ENCODE measurements around the gene KCNQ5. TPM values are rescaled to one million over a fixed set of nuclear protein-coding genes. Genes with fewer than 3 reads are reported as not detected.

The KCNQ5 gene
- total and polyA plus RNA-seq, 2 of the 8 experiments (the other 6 are each of a cell fraction or from before 2014, with no cell fraction given): 0.83 to 1.2 TPM

GRCh38 chr6:72938104-72938503 lies 316.2 kb downstream of the KCNQ5 start:
- no peak overlapping the region for H3K56ac ChIP-seq (replicated peaks; ENCODE audit: insufficient read length, low read depth, low read length)
- no peaks in the 10 kb centered on the region for H3K27me3 ChIP-seq (replicated peaks in 1 of 4; ENCODE audit: control insufficient read depth in 3 of 4, extremely low read depth in 1 of 4, insufficient read depth in 3 of 4, low read length in 3 of 4)
- H4K5ac ChIP-seq (ENCODE audit: insufficient read length, low read depth, low read length): no peak overlapping the region
- no peak overlapping the region for H2BK5ac ChIP-seq (ENCODE audit: low read depth, low read length)
- H4K8ac ChIP-seq (ENCODE audit: extremely low read depth, insufficient read depth, low read length): no peak overlapping the region
- H4K20me1 ChIP-seq (replicated peaks in 1 of 2; ENCODE audit: control insufficient read depth in 1 of 2, insufficient read depth in 2 of 2, low read length in 2 of 2): no peaks in the 10 kb centered on the region
- no peak overlapping the region for H3K14ac ChIP-seq (ENCODE audit: insufficient read length)
- no peak overlapping the region for H3K9ac ChIP-seq (replicated peaks in 1 of 4; ENCODE audit: extremely low read depth in 1 of 4, low read depth in 3 of 4, low read length in 3 of 4)
- peaks cover 2% of the 10 kb centered on the region; the same call in 1 of the 2 replicates for H3K23me2 ChIP-seq (ENCODE audit: low read depth, low read length)
- H3K18ac ChIP-seq (ENCODE audit: extremely low read depth, low read length): no peak overlapping the region
- no peak for FAIRE-seq
- no peak overlapping the region for H4K91ac ChIP-seq (replicated peaks; ENCODE audit: insufficient read length, low read length)
- H3K4me2 ChIP-seq (ENCODE audit: insufficient read depth in 1 of 2, low read depth in 2 of 2, low read length in 2 of 2): no peak overlapping the region
- WGBS, 2 experiments (ENCODE audit: extremely low coverage in 1 of 2, insufficient coverage in 1 of 2, insufficient read length in 1 of 2, insufficient replicate concordance in 2 of 2, low coverage in 1 of 2, low lambda C conversion rate in 2 of 2, missing lambda C conversion rate in 1 of 2): 93% methylated on average over 3 of the region's 3 CpGs; no CpG with 5 or more reads in 1 of the 2 experiments
- H3K4ac ChIP-seq (replicated peaks; ENCODE audit: insufficient read length, low read depth, low read length): no peak overlapping the region
- H2BK20ac ChIP-seq (ENCODE audit: low read length): no peak overlapping the region
- H3K9me3 ChIP-seq (ENCODE audit: insufficient read depth in 2 of 2, low read depth in 1 of 2, low read length in 1 of 2): no peaks in the 10 kb centered on the region
- ChIA-PET POLR2A (ENCODE audit: partially characterized antibody) (interaction anchor here (0.6 kb wide), 1 partner anchor 17 kb away, joined by 3 read pairs; no protein-coding TSS in a partner anchor), CTCF (ENCODE audit: partially characterized antibody) (no interaction called here)
- no peak overlapping the region for H3K23ac ChIP-seq (ENCODE audit: insufficient read length)
- no peaks in the 10 kb centered on the region for H3K79me2 ChIP-seq (ENCODE audit: control insufficient read depth in 1 of 2, insufficient read depth in 2 of 2, low read length in 2 of 2)
- no peak for DNase-seq (ENCODE audit: low read depth in 1 of 2, low spot score in 2 of 2)
- H3K27ac ChIP-seq (ENCODE audit: low read depth, low read length): no peak overlapping the region
- no peak overlapping the region for H2BK120ac ChIP-seq (replicated peaks; ENCODE audit: low read depth, low read length)
- no peak overlapping the region for H2BK15ac ChIP-seq (ENCODE audit: low read length)
- H2AFZ ChIP-seq (ENCODE audit: low read length): no peak overlapping the region
- no peak overlapping the region for H3K4me3 ChIP-seq (ENCODE audit: extremely low read depth in 1 of 4, insufficient read depth in 2 of 4, low read depth in 3 of 4, low read length in 4 of 4)
- H2BK12ac ChIP-seq (ENCODE audit: low read depth, low read length): no peak overlapping the region
- no peaks in the 10 kb centered on the region for H3K36me3 ChIP-seq (ENCODE audit: control insufficient read depth in 2 of 4, insufficient read depth in 4 of 4, low read length in 3 of 4)
- no peaks in the 10 kb centered on the region for H3K4me1 ChIP-seq (replicated peaks in 1 of 4; ENCODE audit: control insufficient read depth in 3 of 4, insufficient read depth in 4 of 4, low read length in 3 of 4)
- no peaks in the 10 kb centered on the region for H3K79me1 ChIP-seq (ENCODE audit: low read depth, low read length)
- H2AK5ac ChIP-seq (ENCODE audit: low read depth, low read length): no peak overlapping the region
- no peak for TF ChIP-seq SAP30 (IDR thresholded peaks at IDR 0.05; ENCODE audit: insufficient read depth, insufficient replicate concordance, low read length)
- no peak for TF ChIP-seq CHD1 (IDR thresholded peaks at IDR 0.05; ENCODE audit: low read depth, low read length)
- TF ChIP-seq SP2 (IDR thresholded peaks at IDR 0.05; ENCODE audit: low read length): no peak
- TF ChIP-seq ATF2 (IDR thresholded peaks at IDR 0.05; ENCODE audit: low read length): no peak
- no peak for TF ChIP-seq PHF8 (conservative IDR thresholded peaks at IDR 0.05; ENCODE audit: low read depth, low read length)
- no peak for TF ChIP-seq RNF2 (IDR thresholded peaks at IDR 0.05; ENCODE audit: borderline replicate concordance, low read depth, low read length, missing control alignments, poor library complexity, severe bottlenecking)
- no peak for TF ChIP-seq SP4 (IDR thresholded peaks at IDR 0.05; ENCODE audit: low read length)
- no peak for TF ChIP-seq USF2 (IDR thresholded peaks at IDR 0.05; ENCODE audit: low read length)
- no peak for TF ChIP-seq BCL11A (IDR thresholded peaks at IDR 0.05; ENCODE audit: low read depth in 2 of 2, low read length in 2 of 2)
- TF ChIP-seq JUND (IDR thresholded peaks at IDR 0.05; ENCODE audit: low read length): no peak
- no peak for TF ChIP-seq KDM4A (IDR thresholded peaks at IDR 0.05; ENCODE audit: low read depth, low read length, severe bottlenecking)

Data from H1 (cell line).